GM13977 (cell line): ENCODE data around the gene NAV3.

Experiments used
- DNase-seq: peaks from one replicate; pipeline ENCODE4 v3.0.0; 2012; ENCODE audit warnings: low spot score
- CTCF ChIP-seq: IDR thresholded peaks from 2 replicates; pipeline ENCODE4 v1.5.1; 2012; ENCODE audit warnings: mild to moderate bottlenecking, control low read depth; ENCODE audit not compliant: insufficient read depth; ENCODE audit errors: extremely low read depth, missing control alignments
- in situ Hi-C: fragments of 300-500 bp; cut with MboI; formaldehyde crosslinking; loops from one replicate; pipeline ENCODE4 v1.12.0; 2022; ENCODE audit warnings: low sequenced_read_pairs, low pct_unique_long_range_greater_than_20kb, mixed read lengths, inconsistent platforms; ENCODE audit not compliant: unreplicated experiment

The NAV3 gene

GRCh38 chr12:77992760-77993159, 162.1 kb downstream of the NAV3 start:
- in situ Hi-C loops: no loop called here
- no peak for DNase-seq
- no peak for TF ChIP-seq CTCF

GRCh38 chr12:77993658-77994057, 163.0 kb downstream of the NAV3 start:
- in situ Hi-C loops: no loop called here
- no peak for DNase-seq
- TF ChIP-seq CTCF: no peak

- in situ Hi-C loops: no loop called here
- TF ChIP-seq CTCF: no peak
- peak; percentile 41 for DNase-seq
Measured at GRCh38 chr12:77995436-77996167, 164.9 kb downstream of the NAV3 start.

DNA sequence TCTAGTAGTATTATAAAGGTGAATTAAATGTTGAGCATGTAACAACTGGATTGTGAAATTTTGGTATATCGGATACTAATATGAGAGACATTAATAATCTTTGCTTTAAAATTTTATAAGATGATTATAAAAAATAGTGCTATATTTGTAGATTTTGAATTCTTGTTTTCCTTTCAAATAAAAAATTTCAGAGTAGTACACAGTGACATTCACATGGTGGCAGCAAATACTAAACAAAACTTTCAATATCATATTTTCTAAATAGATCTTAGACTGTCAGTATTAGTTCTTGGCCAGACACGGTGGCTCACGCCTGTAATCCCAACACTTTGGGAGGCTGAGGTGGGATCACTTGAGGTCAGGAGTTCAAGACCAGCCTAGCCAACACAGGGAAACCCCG, 166.0 kb downstream of the NAV3 start:
- in situ Hi-C loops: no loop called here

DNA sequence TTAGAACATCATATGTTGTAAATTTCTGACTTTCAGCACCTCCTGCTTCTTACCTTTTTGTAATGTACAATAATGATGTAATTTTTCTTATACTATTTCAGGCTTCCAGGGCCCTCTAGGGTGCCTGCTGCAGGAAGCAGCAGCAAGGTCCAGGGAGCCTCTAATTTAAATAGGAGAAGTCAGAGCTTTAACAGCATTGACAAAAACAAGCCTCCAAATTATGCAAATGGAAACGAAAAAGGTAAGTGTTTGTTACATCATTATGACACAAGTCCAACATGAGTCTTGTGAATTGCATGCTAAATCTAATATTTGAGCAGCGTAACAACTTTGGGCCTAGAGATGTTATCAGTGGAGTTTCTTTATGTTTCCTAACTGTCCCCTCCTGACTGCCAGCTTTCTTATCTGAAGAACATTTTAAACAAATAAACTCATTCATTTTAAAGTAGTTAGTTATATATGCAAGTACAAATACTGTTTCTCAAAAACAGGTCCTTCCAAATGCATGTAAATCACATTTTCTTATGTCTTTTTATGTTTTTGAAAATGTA, 167.6 kb downstream of the NAV3 start:
- in situ Hi-C loops: no loop called here
- DNase-seq: no peak
- no peak for TF ChIP-seq CTCF

More for the DNA sequence above, 166.0 kb downstream of the NAV3 start:
- TF ChIP-seq CTCF: no peak
- DNase-seq: no peak

DNA sequence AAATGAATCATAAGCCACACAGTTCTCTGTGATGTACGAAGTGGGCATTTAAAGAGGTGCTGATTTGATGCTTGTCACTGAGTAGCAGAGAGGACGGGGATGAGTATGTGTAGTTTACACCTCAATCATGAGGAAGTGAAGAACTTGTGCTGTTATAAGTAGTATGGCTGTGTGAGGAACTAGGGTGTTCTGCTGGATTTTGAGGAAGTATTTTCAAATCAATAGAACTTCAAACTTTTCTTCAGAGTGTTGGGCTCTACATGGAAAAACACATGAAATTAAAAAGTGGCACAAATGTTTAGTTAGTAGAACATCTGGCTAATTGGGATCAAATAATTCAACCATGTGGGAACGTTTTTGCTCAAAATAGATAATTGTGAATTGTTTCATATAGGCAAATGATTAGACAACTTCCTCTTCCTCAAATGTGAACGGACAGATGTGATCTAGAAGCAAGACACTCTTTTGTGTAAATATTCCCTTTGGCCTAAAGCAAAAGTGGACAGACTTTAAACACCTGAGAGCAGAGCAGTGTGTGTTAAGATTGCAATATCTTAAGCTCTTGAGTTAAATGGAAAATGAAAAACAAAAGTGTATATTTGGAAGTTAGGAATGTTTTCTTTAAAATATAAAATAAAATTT, 168.5 kb downstream of the NAV3 start:
- DNase-seq: peak; percentile 9
- no peak for TF ChIP-seq CTCF
- in situ Hi-C loops: no loop called here
